Measurements from ENCODE around the gene OLFM2. TPM values are rescaled to one million over a fixed set of nuclear protein-coding genes. Genes with fewer than 3 reads are reported as not detected.

OLFM2 gene
- total RNA-seq, 1 experiment from 2014 or later: 3.4 TPM

DNA sequence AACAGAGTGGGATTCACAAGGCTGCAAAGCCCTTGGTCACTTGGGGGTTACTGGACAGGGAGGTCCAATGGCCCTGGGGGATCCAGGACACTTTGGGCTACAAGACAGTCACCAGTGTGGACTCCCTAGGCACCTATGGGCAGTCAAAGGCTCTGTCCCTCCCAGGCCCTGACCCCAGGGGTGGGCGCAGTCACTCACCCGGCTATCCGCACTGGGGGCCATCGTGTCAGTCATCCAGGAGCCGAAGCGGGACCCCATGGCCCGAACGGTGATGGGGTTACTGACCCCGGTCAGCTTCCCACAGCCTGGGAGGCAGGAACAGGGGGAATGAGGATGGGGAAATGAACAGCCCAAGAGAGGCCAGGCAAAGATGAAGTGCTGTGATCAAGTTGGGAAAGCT lies 79.7 kb downstream of the OLFM2 start:
- Histone ChIP-seq H3K4me2 (no peak overlapping the region), H3K9me3 (ENCODE audit: insufficient read depth, low read depth) (no peaks in the 10 kb centered on the region), H3K4me1 (replicated peaks; ENCODE audit: insufficient read depth) (no peaks in the 10 kb centered on the region), H3K27me3 (ENCODE audit: insufficient read depth, low read depth) (0 out of 2 replicates have a peak, but pooled peaks cover 4% of the 10 kb centered on the region), H2AFZ (no peak overlapping the region), H3K27ac (no peak overlapping the region), H3K4me3 (no peak overlapping the region), H3K36me3 (ENCODE audit: low read depth) (no peaks in the 10 kb centered on the region), H3K9me2 (ENCODE audit: insufficient read depth) (no peaks in the 10 kb centered on the region), H3K79me2 (ENCODE audit: low read depth) (no peaks in the 10 kb centered on the region), H3F3A (ENCODE audit: insufficient read depth, low read depth) (no peaks in the 10 kb centered on the region), H4K20me1 (ENCODE audit: insufficient read depth) (no peaks in the 10 kb centered on the region)
- POLR2A ChIA-PET (ENCODE audit: unreplicated experiment): no interaction called here
- TF ChIP-seq EZH2 (IDR thresholded peaks at IDR 0.05; ENCODE audit: low read depth): no peak
- TF ChIP-seq, protein P1, sequence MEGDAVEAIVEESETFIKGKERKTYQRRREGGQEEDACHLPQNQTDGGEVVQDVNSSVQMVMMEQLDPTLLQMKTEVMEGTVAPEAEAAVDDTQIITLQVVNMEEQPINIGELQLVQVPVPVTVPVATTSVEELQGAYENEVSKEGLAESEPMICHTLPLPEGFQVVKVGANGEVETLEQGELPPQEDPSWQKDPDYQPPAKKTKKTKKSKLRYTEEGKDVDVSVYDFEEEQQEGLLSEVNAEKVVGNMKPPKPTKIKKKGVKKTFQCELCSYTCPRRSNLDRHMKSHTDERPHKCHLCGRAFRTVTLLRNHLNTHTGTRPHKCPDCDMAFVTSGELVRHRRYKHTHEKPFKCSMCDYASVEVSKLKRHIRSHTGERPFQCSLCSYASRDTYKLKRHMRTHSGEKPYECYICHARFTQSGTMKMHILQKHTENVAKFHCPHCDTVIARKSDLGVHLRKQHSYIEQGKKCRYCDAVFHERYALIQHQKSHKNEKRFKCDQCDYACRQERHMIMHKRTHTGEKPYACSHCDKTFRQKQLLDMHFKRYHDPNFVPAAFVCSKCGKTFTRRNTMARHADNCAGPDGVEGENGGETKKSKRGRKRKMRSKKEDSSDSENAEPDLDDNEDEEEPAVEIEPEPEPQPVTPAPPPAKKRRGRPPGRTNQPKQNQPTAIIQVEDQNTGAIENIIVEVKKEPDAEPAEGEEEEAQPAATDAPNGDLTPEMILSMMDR (conservative IDR thresholded peaks at IDR 0.05): no peak
- DNase-seq: no peak
- intact Hi-C loops (cut with micrococcal nuclease; ENCODE audit: unreplicated experiment): no loop called here
- no TSS peak for BruUV-seq (replicated peaks)
- CTCF ChIA-PET: no interaction called here

DNA sequence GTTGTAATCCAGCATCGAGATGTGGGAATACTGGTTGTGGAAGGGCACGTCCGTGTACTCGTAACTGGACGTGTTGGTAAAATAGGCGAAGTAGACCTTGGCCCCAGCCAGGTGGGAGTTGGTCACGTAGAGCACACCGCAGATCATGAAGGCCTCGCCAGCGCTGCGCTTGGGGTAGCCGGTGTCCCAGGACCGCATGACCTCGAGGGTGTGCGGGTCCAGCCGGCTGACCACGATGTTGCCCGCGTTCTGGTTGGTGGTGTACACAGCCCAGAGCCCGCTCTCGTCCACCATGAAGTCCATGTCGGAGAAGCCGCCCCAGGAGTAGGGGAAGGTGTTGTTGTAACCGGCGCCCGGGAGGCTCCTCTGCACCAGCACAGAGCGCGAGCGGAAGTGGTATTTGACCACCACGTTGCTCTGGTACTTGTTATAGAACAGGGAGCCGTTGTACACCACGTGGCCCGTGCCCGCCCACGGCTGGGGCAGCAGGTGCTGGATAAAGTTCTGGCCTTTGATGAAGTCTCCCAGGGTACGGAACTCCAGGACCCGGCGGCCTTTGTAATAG lies 82.0 kb downstream of the OLFM2 start:
- intact Hi-C loops (cut with micrococcal nuclease; ENCODE audit: unreplicated experiment): no loop called here

DNA sequence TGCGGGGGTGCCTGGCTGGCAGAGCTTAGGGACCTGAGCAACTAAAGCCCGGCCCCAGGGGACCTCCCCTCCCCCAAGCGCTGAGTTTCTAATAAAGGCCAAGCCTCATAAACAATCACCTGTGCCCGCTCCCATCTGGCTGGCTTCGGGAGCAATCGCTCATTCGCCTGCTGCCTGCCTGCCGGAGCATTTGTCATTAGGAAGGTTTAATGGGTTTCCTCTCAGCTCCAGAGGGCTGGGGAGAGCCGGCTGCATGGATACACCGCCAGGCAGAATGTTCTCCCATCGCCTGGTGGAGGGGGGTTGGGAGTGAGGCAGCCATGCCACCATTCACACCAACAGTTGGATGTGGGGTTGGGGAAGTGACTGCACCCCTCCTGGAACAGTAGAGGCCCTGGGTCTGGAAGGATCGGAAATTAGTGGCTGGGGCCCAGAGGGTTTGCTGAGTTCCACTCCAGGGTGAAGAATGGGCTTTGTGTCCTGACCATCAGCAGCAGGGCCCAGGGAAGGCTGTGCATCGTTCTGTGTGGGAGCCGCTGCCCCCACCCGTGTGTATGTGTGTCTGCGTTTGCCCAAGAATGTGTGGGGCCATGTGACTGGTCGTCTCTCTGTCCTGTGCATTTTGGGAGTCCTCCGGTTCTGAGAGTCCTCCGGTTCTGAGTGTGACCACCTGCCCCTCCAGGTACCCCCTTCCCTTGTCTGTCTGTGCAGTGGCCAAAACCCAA lies 85.9 kb downstream of the OLFM2 start:
- intact Hi-C loops (cut with micrococcal nuclease; ENCODE audit: unreplicated experiment): no loop called here
- no TSS peak for BruUV-seq (replicated peaks)

More for the DNA sequence above, 82.0 kb downstream of the OLFM2 start:
- Histone ChIP-seq H3K4me3 (no peak overlapping the region), H3F3A (ENCODE audit: insufficient read depth, low read depth) (no peaks in the 10 kb centered on the region), H3K4me1 (replicated peaks; ENCODE audit: insufficient read depth) (no peaks in the 10 kb centered on the region), H3K27me3 (ENCODE audit: insufficient read depth, low read depth) (no peaks in the 10 kb centered on the region), H2AFZ (no peak overlapping the region), H3K79me2 (ENCODE audit: low read depth) (no peaks in the 10 kb centered on the region), H3K4me2 (no peak overlapping the region), H3K9me3 (ENCODE audit: insufficient read depth, low read depth) (no peaks in the 10 kb centered on the region), H3K36me3 (ENCODE audit: low read depth) (no peaks in the 10 kb centered on the region), H4K20me1 (ENCODE audit: insufficient read depth) (0 out of 2 replicates have a peak, but pooled peaks cover 3% of the 10 kb centered on the region), H3K27ac (no peak overlapping the region), H3K9me2 (ENCODE audit: insufficient read depth) (no peaks in the 10 kb centered on the region)
- ChIA-PET CTCF (no interaction called here), POLR2A (ENCODE audit: unreplicated experiment) (no interaction called here)
- DNase-seq: no peak
- no TSS peak for BruUV-seq (replicated peaks)
- TF ChIP-seq, protein P1 (conservative IDR thresholded peaks at IDR 0.05): no peak
- TF ChIP-seq EZH2 (IDR thresholded peaks at IDR 0.05; ENCODE audit: low read depth): no peak

More for the DNA sequence above, 85.9 kb downstream of the OLFM2 start:
- CTCF ChIA-PET: no interaction called here
- TF ChIP-seq EZH2 (IDR thresholded peaks at IDR 0.05; ENCODE audit: low read depth): no peak
- TF ChIP-seq, protein P1 (conservative IDR thresholded peaks at IDR 0.05): no peak
- Histone ChIP-seq H3F3A (ENCODE audit: insufficient read depth, low read depth) (no peaks in the 10 kb centered on the region), H3K4me2 (no peak overlapping the region), H3K27me3 (ENCODE audit: insufficient read depth, low read depth) (no peaks in the 10 kb centered on the region), H3K9me2 (ENCODE audit: insufficient read depth) (no peaks in the 10 kb centered on the region), H4K20me1 (ENCODE audit: insufficient read depth) (0 out of 2 replicates have a peak, but pooled peaks cover 3% of the 10 kb centered on the region), H2AFZ (no peak overlapping the region), H3K27ac (no peak overlapping the region), H3K9me3 (ENCODE audit: insufficient read depth, low read depth) (no peaks in the 10 kb centered on the region), H3K79me2 (ENCODE audit: low read depth) (no peaks in the 10 kb centered on the region), H3K4me3 (no peak overlapping the region), H3K36me3 (ENCODE audit: low read depth) (no peaks in the 10 kb centered on the region), H3K4me1 (replicated peaks; ENCODE audit: insufficient read depth) (no peaks in the 10 kb centered on the region)
- no peak for DNase-seq
- POLR2A ChIA-PET (ENCODE audit: unreplicated experiment): no interaction called here
